PC-3 (cell line): ENCODE measurements around the gene CTTNBP2.

ENCODE experiments used
- EZH2 ChIP-seq: fragments of 300-600 bp; sonication (generic); IDR thresholded peaks from one replicate; pipeline ENCODE4 v1.6.1; 2017; ENCODE audit warnings: antibody characterized with exemption, mild to moderate bottlenecking, low read length; ENCODE audit not compliant: unreplicated experiment
- TF ChIP-seq, protein P1 (sequence below): fragments of 300-600 bp; sonication (generic); conservative IDR thresholded peaks from 2 replicates; pipeline ENCODE4 v1.5.1; 2017; ENCODE audit warnings: antibody characterized with exemption, low read depth, mild to moderate bottlenecking, low read length

DNA sequence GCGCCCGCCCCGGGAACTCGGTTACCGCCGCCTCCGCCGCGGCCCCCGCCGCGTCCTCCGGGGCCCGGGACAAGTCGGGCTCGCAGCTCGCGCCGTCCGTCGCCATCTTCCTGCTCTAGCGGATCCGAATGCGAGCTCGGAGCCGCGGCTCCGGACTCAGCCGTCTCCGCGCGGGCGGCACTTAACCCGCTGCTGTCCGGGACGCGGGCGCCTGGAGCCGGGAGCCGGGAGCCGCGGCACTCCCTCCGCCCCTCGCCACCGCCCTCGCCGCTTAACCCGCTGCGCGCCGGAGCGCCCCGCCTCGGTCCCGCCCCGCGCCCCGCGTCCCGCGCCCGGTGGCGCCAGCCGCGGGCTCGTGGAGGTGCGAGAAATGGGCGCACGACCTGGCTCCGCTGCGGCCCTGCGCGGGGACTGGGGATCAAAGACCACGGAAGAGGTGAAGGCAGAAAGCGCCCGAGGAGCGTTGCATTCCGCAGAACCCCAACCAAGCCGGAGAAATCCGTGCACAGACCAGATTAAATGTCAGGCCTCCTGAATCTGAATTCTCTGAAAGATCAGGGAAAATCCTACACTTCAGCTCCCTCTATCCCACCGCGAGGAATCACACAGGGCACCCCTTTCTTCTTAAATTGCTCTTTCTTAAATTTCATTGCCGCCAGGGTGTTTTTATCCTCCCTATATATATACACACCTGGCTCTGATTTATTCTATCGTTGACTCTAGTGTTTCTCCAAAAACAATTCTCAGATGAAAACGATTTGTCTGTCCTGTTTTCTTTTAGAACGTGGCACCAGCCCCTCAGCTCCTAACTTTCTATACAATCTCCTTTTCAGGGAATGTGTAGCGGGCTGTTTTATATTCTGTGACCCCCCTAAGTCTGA lies at the start of gene CTTNBP2:
- TF ChIP-seq, protein P1, sequence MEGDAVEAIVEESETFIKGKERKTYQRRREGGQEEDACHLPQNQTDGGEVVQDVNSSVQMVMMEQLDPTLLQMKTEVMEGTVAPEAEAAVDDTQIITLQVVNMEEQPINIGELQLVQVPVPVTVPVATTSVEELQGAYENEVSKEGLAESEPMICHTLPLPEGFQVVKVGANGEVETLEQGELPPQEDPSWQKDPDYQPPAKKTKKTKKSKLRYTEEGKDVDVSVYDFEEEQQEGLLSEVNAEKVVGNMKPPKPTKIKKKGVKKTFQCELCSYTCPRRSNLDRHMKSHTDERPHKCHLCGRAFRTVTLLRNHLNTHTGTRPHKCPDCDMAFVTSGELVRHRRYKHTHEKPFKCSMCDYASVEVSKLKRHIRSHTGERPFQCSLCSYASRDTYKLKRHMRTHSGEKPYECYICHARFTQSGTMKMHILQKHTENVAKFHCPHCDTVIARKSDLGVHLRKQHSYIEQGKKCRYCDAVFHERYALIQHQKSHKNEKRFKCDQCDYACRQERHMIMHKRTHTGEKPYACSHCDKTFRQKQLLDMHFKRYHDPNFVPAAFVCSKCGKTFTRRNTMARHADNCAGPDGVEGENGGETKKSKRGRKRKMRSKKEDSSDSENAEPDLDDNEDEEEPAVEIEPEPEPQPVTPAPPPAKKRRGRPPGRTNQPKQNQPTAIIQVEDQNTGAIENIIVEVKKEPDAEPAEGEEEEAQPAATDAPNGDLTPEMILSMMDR, result 0 out of 2 replicates have a peak, but pooled peaks have one; percentile 12
- TF ChIP-seq EZH2, result no peak
